NB4 (cell line): ENCODE results near the gene CEP85.
"Not testable (repeated sequence)": the region's sequence is repeated elsewhere in the genome, so short reads cannot be mapped to it uniquely, and the experiment has no call there.

Experiments
- DNase-seq: peaks from one replicate; pipeline ENCODE4 v3.0.0; 2010; ENCODE audit warnings: low read depth
- H3K4me3 ChIP-seq: one replicate; pipeline ENCODE4 v1.5.1; 2011; ENCODE audit warnings: mild to moderate bottlenecking, low read depth, low read length, moderate library complexity
- CTCF ChIP-seq: IDR thresholded peaks from one replicate; pipeline ENCODE4 v1.5.1; 2012; ENCODE audit warnings: low read depth, low read length
- MAX ChIP-seq: IDR thresholded peaks from 2 replicates; pipeline ENCODE4 v1.6.1; 2011; ENCODE audit warnings: low read depth, low read length
- MYC ChIP-seq: IDR thresholded peaks from 2 replicates; pipeline ENCODE4 v1.6.1; 2011; ENCODE audit warnings: low read depth, low read length
- POLR2A ChIP-seq: IDR thresholded peaks from 2 replicates; pipeline ENCODE4 v1.6.1; 2011; ENCODE audit warnings: mild to moderate bottlenecking; ENCODE audit not compliant: insufficient read length; ENCODE audit errors: extremely low read depth

The CEP85 gene

GRCh38 chr1:26289158-26290059 lies 55.4 kb downstream of the CEP85 start:
- no peak overlapping the region for H3K4me3 ChIP-seq
- TF ChIP-seq MAX (peak; percentile 81), CTCF (no peak), POLR2A (no peak), MYC (peak; percentile 95)
- DNase-seq, result peak; percentile 97

- TF ChIP-seq MAX (peak; percentile 68), MYC (no peak)
- H3K4me3 ChIP-seq, result no peak overlapping the region
- peak; percentile 80 for DNase-seq
Measured at GRCh38 chr1:26290122-26290881, 56.3 kb downstream of the CEP85 start.

GRCh38 chr1:26290882-26291261 lies 56.9 kb downstream of the CEP85 start:
- H3K4me3 ChIP-seq, result no peak overlapping the region
- TF ChIP-seq MAX, result no peak
- no peak for TF ChIP-seq MYC
- no peak for TF ChIP-seq POLR2A
- TF ChIP-seq CTCF, result no peak
- no peak for DNase-seq

- no peak overlapping the region for H3K4me3 ChIP-seq
- DNase-seq, result no peak
Measured at GRCh38 chr1:26291433-26291832, 57.4 kb downstream of the CEP85 start.

GRCh38 chr1:26291939-26292338 lies 57.9 kb downstream of the CEP85 start:
- DNase-seq, result no peak
- TF ChIP-seq POLR2A (no peak), CTCF (no peak), MYC (no peak), MAX (no peak)
- H3K4me3 ChIP-seq, result no peak overlapping the region

More at GRCh38 chr1:26291433-26291832, 57.4 kb downstream of the CEP85 start:
- TF ChIP-seq CTCF (no peak), POLR2A (no peak), MAX (no peak), MYC (no peak)

- peak; percentile 28 for DNase-seq
Measured at GRCh38 chr1:26292735-26293134, 58.7 kb downstream of the CEP85 start.

More at GRCh38 chr1:26292735-26293134, 58.7 kb downstream of the CEP85 start:
- not testable (repeated sequence) for H3K4me3 ChIP-seq
